ENCODE data around the gene COL6A2.

DNA sequence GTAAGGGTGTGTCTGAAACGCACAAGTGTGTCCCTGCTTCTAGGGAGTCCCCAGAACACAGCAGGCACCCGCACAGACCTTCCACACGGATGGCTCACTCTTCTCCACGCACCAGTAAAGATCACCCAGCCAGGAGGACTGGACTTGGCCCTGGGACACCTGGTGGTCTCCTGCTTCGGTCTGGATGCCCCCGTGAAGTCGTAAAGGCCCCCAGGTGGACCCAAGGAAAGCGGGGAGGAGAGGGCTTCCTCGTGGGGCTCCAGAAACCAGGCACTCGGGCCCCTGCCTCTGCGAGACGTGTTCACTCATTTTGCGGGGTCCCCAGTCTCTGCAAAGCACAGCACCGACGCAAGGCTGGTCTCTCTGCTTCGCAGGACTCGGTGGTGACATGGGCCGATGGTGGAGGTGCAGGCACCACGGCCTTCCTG lies 20.2 kb upstream of the COL6A2 start:
- TF ChIP-seq, protein P1, sequence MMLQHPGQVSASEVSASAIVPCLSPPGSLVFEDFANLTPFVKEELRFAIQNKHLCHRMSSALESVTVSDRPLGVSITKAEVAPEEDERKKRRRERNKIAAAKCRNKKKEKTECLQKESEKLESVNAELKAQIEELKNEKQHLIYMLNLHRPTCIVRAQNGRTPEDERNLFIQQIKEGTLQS (IDR thresholded peaks at IDR 0.05) = no peak
- TF ChIP-seq RAD21 (IDR thresholded peaks at IDR 0.05; ENCODE audit: low read depth) = no peak
- TF ChIP-seq POLR2A (IDR thresholded peaks at IDR 0.05; ENCODE audit: borderline replicate concordance, extremely low read depth, insufficient read depth, insufficient read length) = no peak
- TF ChIP-seq EZH2phosphoT487 (IDR thresholded peaks at IDR 0.05; ENCODE audit: borderline replicate concordance) = no peak
- TF ChIP-seq, protein P2, sequence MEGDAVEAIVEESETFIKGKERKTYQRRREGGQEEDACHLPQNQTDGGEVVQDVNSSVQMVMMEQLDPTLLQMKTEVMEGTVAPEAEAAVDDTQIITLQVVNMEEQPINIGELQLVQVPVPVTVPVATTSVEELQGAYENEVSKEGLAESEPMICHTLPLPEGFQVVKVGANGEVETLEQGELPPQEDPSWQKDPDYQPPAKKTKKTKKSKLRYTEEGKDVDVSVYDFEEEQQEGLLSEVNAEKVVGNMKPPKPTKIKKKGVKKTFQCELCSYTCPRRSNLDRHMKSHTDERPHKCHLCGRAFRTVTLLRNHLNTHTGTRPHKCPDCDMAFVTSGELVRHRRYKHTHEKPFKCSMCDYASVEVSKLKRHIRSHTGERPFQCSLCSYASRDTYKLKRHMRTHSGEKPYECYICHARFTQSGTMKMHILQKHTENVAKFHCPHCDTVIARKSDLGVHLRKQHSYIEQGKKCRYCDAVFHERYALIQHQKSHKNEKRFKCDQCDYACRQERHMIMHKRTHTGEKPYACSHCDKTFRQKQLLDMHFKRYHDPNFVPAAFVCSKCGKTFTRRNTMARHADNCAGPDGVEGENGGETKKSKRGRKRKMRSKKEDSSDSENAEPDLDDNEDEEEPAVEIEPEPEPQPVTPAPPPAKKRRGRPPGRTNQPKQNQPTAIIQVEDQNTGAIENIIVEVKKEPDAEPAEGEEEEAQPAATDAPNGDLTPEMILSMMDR (IDR thresholded peaks at IDR 0.05 in 2 of 3, conservative IDR thresholded peaks at IDR 0.05 in 1 of 3; ENCODE audit: borderline replicate concordance in 1 of 3, insufficient read depth in 1 of 3, low read depth in 2 of 3, low read length in 2 of 3) = no peak
- no peak for TF ChIP-seq ELF1 (IDR thresholded peaks at IDR 0.05; ENCODE audit: borderline replicate concordance, low read depth)
- no peak for TF ChIP-seq EZH2 (IDR thresholded peaks at IDR 0.05)

All from HCT116 (cell line).